CD4-positive, alpha-beta memory T cell (primary cell): ENCODE results near the gene HLA-F. TPM values are rescaled to one million over a fixed set of nuclear protein-coding genes. Genes with fewer than 3 reads are reported as not detected.

Experiments used
- CTCF ChIA-PET: fragments of 350-600 bp; sonication (Branson Sonifier 250); formaldehyde crosslinking; loops from one replicate; lab custom pipeline; 2021; ENCODE audit warnings: inconsistent platforms; ENCODE audit not compliant: partially characterized antibody; lab: Charles Lee
- POLR2A ChIA-PET: fragments of 350-600 bp; sonication (Branson Sonifier 250); formaldehyde crosslinking; loops from one replicate; lab custom pipeline; 2021; ENCODE audit not compliant: partially characterized antibody; lab: Charles Lee
- DNase-seq, 5 donors: peaks; one replicate each; pipeline versions ENCODE4 v3.0.0 to v3.0.0-alpha.2; 2020 to 2022; ENCODE audit warnings: mixed read lengths in 1 of 5
- H3K27ac ChIP-seq: one replicate; pipeline ENCODE4 v1.7.0; 2013; ENCODE audit warnings: low read depth, low read length
- H3K27me3 ChIP-seq: 2 replicates; pipeline ENCODE4 v1.7.0; 2013; ENCODE audit warnings: mild to moderate bottlenecking, low read length, moderate library complexity; ENCODE audit not compliant: insufficient read depth
- H3K36me3 ChIP-seq: 2 replicates; pipeline ENCODE4 v1.7.0; 2013; ENCODE audit warnings: mild to moderate bottlenecking, low read length, moderate library complexity; ENCODE audit not compliant: insufficient read depth
- H3K4me1 ChIP-seq: 2 replicates; pipeline ENCODE4 v1.7.0; 2013; ENCODE audit warnings: mild to moderate bottlenecking, low read length, moderate library complexity; ENCODE audit not compliant: insufficient read depth
- H3K4me3 ChIP-seq, 2 donors: one replicate each; pipeline ENCODE4 v1.7.0; 2013; ENCODE audit warnings: low read length in 2 of 2, mild to moderate bottlenecking in 1 of 2
- H3K9me3 ChIP-seq, 2 donors: one replicate each; pipeline ENCODE4 v1.7.0; 2013; ENCODE audit warnings: low read length in 2 of 2, control low read depth in 1 of 2; ENCODE audit not compliant: control insufficient read depth in 1 of 2
- H3K27ac Mint-ChIP-seq, 7 donors: one replicate each; pipeline ENCODE4 v1.8.0; 2020 to 2021; ENCODE audit warnings: mixed read lengths in 7 of 7, mild to moderate bottlenecking in 6 of 7, inconsistent platforms in 3 of 7, moderate library complexity in 3 of 7
- H3K27me3 Mint-ChIP-seq, 2 donors: one replicate each; pipeline ENCODE4 v1.8.0; 2020 to 2021; ENCODE audit warnings: mixed read lengths in 2 of 2
- H3K36me3 Mint-ChIP-seq, 2 donors: one replicate each; pipeline ENCODE4 v1.8.0; 2020 to 2021; ENCODE audit warnings: mixed read lengths in 2 of 2, inconsistent platforms in 1 of 2, mild to moderate bottlenecking in 1 of 2
- H3K4me1 Mint-ChIP-seq, 4 donors: one replicate each; pipeline ENCODE4 v1.8.0; 2020 to 2021; ENCODE audit warnings: mixed read lengths in 4 of 4, mild to moderate bottlenecking in 1 of 4
- H3K4me3 Mint-ChIP-seq, 8 donors: one replicate each; pipeline ENCODE4 v1.8.0; 2020 to 2021; ENCODE audit warnings: mixed read lengths in 8 of 8, mild to moderate bottlenecking in 7 of 8, moderate library complexity in 6 of 8, inconsistent platforms in 3 of 8
- H3K9me3 Mint-ChIP-seq, 8 donors: one replicate each; pipeline ENCODE4 v1.8.0; 2020 to 2021; ENCODE audit warnings: mixed read lengths in 8 of 8, mild to moderate bottlenecking in 5 of 8, inconsistent platforms in 3 of 8, moderate library complexity in 1 of 8
- intact Hi-C: fragments of 100-400 bp; cut with micrococcal nuclease; formaldehyde crosslinking; loops from one replicate; pipeline ENCODE4 v1.15.1; 2023
- polyA plus RNA-seq, 2 donors: library from polyadenylated mRNA; unstranded; fragments of 300-500 nt; fragmentation: Illumina TruSeq; gene quantifications; one replicate each; pipeline ENCODE4 v1.2.3, GENCODE V29; 2021
- total RNA-seq, 2 experiments: library from RNA; stranded (reverse); gene quantifications; one replicate each; pipeline ENCODE4 v1.2.3, GENCODE V29; 2021

The HLA-F gene
- total RNA-seq = 100 to 1,000 TPM; 573 to 585 TPM
- polyA plus RNA-seq = 100 to 1,000 TPM; 379 to 418 TPM

- Histone ChIP-seq H3K27me3 (no peaks in the 10 kb centered on the region), H3K4me3 (peak within 1 kb of the TSS; percentile 95), H3K4me1 (peaks cover 59% of the 10 kb centered on the region), H3K9me3 (no peaks in the 10 kb centered on the region), H3K27ac (peak within 1 kb of the TSS; percentile 100), H3K36me3 (peaks cover 40% of the 10 kb centered on the region)
- intact Hi-C loops = loop anchor here (2.0 to 5.0 kb wide), 4 partner anchors 14 to 244 kb away; no protein-coding TSS in a partner anchor
- Mint-ChIP-seq H3K4me1 (peaks cover 33 to 76% (median 43%) of the 10 kb centered on the region in 4 donors), H3K9me3 (no peaks in the 10 kb centered on the region), H3K36me3 (peaks cover 44 to 51% of the 10 kb centered on the region in 2 donors), H3K27me3 (no peaks in the 10 kb centered on the region), H3K4me3 (peak within 1 kb of the TSS; percentile 94 to 98 (median 96)), H3K27ac (peak within 1 kb of the TSS; percentile 96 to 99 (median 98))
- peak; percentile 88 to 91 (median 90) for DNase-seq
- ChIA-PET POLR2A (interaction anchor here (1.0 to 3.1 kb wide), 8 partner anchors 11 to 218 kb away, joined by 3 to 26 read pairs (median 4); no protein-coding TSS in a partner anchor), CTCF (interaction anchor here (0.7 to 3.1 kb wide), 6 partner anchors 14 to 73 kb away, joined by 3 to 16 read pairs (median 6); no protein-coding TSS in a partner anchor)
Observed at GRCh38 chr6:29723262-29723665, at the start of gene HLA-F. TSS of gene HLA-F (plus strand) at chr6:29723434. CDS start at chr6:29723464, 30 bp downstream.

- POLR2A ChIA-PET = no interaction called here
- peaks cover 2 to 17% (median 6%) of the 10 kb centered on the region in 4 donors for H3K4me1 Mint-ChIP-seq
- Histone ChIP-seq H3K27me3 (no peaks in the 10 kb centered on the region), H3K4me3 (no peak overlapping the region), H3K9me3 (no peaks in the 10 kb centered on the region), H3K27ac (no peak overlapping the region), H3K4me1 (peaks cover 6% of the 10 kb centered on the region), H3K36me3 (no peaks in the 10 kb centered on the region)
- no peak overlapping the region for H3K27ac Mint-ChIP-seq
- CTCF ChIA-PET = interaction anchor here (1.0 kb wide), 1 partner anchor 20 kb away, joined by 3 read pairs; no protein-coding TSS in a partner anchor
- peaks cover 8 to 9% of the 10 kb centered on the region in 2 donors for H3K27me3 Mint-ChIP-seq
- intact Hi-C loops = no loop called here
- no peak for DNase-seq
- H3K9me3 Mint-ChIP-seq = no peaks in the 10 kb centered on the region
- no peaks in the 10 kb centered on the region for H3K36me3 Mint-ChIP-seq
- no peak overlapping the region for H3K4me3 Mint-ChIP-seq
Observed at GRCh38 chr6:29674008-29674407, 49.2 kb upstream of the HLA-F start.

- Mint-ChIP-seq H3K27me3 (peaks cover 9 to 11% of the 10 kb centered on the region in 2 donors), H3K4me1 (peaks cover 2 to 26% (median 6%) of the 10 kb centered on the region in 4 donors), H3K9me3 (no peaks in the 10 kb centered on the region), H3K27ac (no peak overlapping the region), H3K36me3 (no peaks in the 10 kb centered on the region), H3K4me3 (no peak overlapping the region)
- Histone ChIP-seq H3K27me3 (no peaks in the 10 kb centered on the region), H3K36me3 (no peaks in the 10 kb centered on the region), H3K9me3 (no peaks in the 10 kb centered on the region), H3K27ac (no peak overlapping the region), H3K4me1 (peaks cover 6% of the 10 kb centered on the region), H3K4me3 (no peak overlapping the region)
- DNase-seq = no peak
- ChIA-PET POLR2A (no interaction called here), CTCF (no interaction called here)
- intact Hi-C loops = no loop called here
Observed at GRCh38 chr6:29675561-29675960, 47.7 kb upstream of the HLA-F start.

GRCh38 chr6:29676981-29677601 is 46.1 kb upstream of the HLA-F start:
- ChIA-PET POLR2A (no interaction called here), CTCF (interaction anchor here (1.7 to 1.8 kb wide), 2 partner anchors 23 to 27 kb away, joined by 4 to 11 read pairs; no protein-coding TSS in a partner anchor)
- Mint-ChIP-seq H3K4me3 (no peak overlapping the region), H3K36me3 (no peaks in the 10 kb centered on the region), H3K27ac (peak overlapping the region in 4 of 7 donors; percentile 70 to 87 (median 74)), H3K9me3 (no peaks in the 10 kb centered on the region), H3K27me3 (peaks cover 2 to 8% of the 10 kb centered on the region in 2 donors), H3K4me1 (peaks cover 2 to 27% (median 6%) of the 10 kb centered on the region in 4 donors)
- intact Hi-C loops = no loop called here
- no peak for DNase-seq
- no peak overlapping the region for H3K4me3 ChIP-seq
- no peaks in the 10 kb centered on the region for H3K27me3 ChIP-seq
- H3K4me1 ChIP-seq = peaks cover 6% of the 10 kb centered on the region
- no peaks in the 10 kb centered on the region for H3K36me3 ChIP-seq
- H3K9me3 ChIP-seq = no peaks in the 10 kb centered on the region
- H3K27ac ChIP-seq = no peak overlapping the region

GRCh38 chr6:29678114-29678513 is 45.1 kb upstream of the HLA-F start:
- H3K4me3 Mint-ChIP-seq = no peak overlapping the region
- Histone ChIP-seq H3K27me3 (no peaks in the 10 kb centered on the region), H3K9me3 (no peaks in the 10 kb centered on the region), H3K27ac (no peak overlapping the region), H3K4me1 (peaks cover 6% of the 10 kb centered on the region), H3K36me3 (no peaks in the 10 kb centered on the region), H3K4me3 (no peak overlapping the region)
- intact Hi-C loops = no loop called here
- DNase-seq = no peak
- no peak overlapping the region for H3K27ac Mint-ChIP-seq
- no peaks in the 10 kb centered on the region for H3K9me3 Mint-ChIP-seq
- H3K4me1 Mint-ChIP-seq = peaks cover 2 to 27% (median 6%) of the 10 kb centered on the region in 4 donors
- no peaks in the 10 kb centered on the region for H3K36me3 Mint-ChIP-seq
- POLR2A ChIA-PET = no interaction called here
- peaks cover 0 to 8% of the 10 kb centered on the region in 2 donors for H3K27me3 Mint-ChIP-seq
- CTCF ChIA-PET = interaction anchor here (1.8 kb wide), 1 partner anchor 24 kb away, joined by 11 read pairs; no protein-coding TSS in a partner anchor

GRCh38 chr6:29679962-29680361 is 43.3 kb upstream of the HLA-F start:
- CTCF ChIA-PET = no interaction called here
- no peak overlapping the region for H3K4me3 ChIP-seq
- H3K36me3 Mint-ChIP-seq = no peaks in the 10 kb centered on the region

GRCh38 chr6:29680416-29680815 is 42.8 kb upstream of the HLA-F start:
- Mint-ChIP-seq H3K27ac (peak overlapping the region in 1 of 7 donors; percentile 81), H3K4me1 (peaks cover 8 to 36% (median 10%) of the 10 kb centered on the region in 4 donors), H3K27me3 (peaks cover 0 to 12% of the 10 kb centered on the region in 2 donors), H3K36me3 (no peaks in the 10 kb centered on the region), H3K9me3 (peaks cover 0 to 2% (median 0%) of the 10 kb centered on the region in 8 donors), H3K4me3 (peak overlapping the region in 4 of 8 donors; percentile 79 to 87 (median 82))
- Histone ChIP-seq H3K27me3 (no peaks in the 10 kb centered on the region), H3K4me1 (peaks cover 6% of the 10 kb centered on the region), H3K36me3 (no peaks in the 10 kb centered on the region), H3K4me3 (no peak overlapping the region), H3K27ac (no peak overlapping the region), H3K9me3 (no peaks in the 10 kb centered on the region)
- ChIA-PET CTCF (no interaction called here), POLR2A (no interaction called here)
- intact Hi-C loops = no loop called here
- no peak for DNase-seq

More at GRCh38 chr6:29679962-29680361, 43.3 kb upstream of the HLA-F start:
- no peaks in the 10 kb centered on the region for H3K9me3 ChIP-seq
- peaks cover 0 to 2% (median 0%) of the 10 kb centered on the region in 8 donors for H3K9me3 Mint-ChIP-seq
- POLR2A ChIA-PET = no interaction called here
- no peak overlapping the region for H3K27ac ChIP-seq
- H3K27me3 Mint-ChIP-seq = peaks cover 0 to 11% of the 10 kb centered on the region in 2 donors
- H3K4me1 ChIP-seq = peaks cover 6% of the 10 kb centered on the region
- no peak overlapping the region for H3K27ac Mint-ChIP-seq
- H3K4me3 Mint-ChIP-seq = peak overlapping the region in 4 of 8 donors; percentile 79 to 87 (median 82)
- DNase-seq = no peak
- H3K4me1 Mint-ChIP-seq = peaks cover 8 to 36% (median 10%) of the 10 kb centered on the region in 4 donors
- intact Hi-C loops = no loop called here
- no peaks in the 10 kb centered on the region for H3K27me3 ChIP-seq
- no peaks in the 10 kb centered on the region for H3K36me3 ChIP-seq
